CD4-positive, alpha-beta T cell treated with Interleukin-17A for 4 hours (primary cell): Measurements from ENCODE around the gene EWSR1.
"Not testable (repeated sequence)": the region's sequence is repeated elsewhere in the genome, so short reads cannot be mapped to it uniquely, and the experiment has no call there.

Experiments used
- DNase-seq: peaks from one replicate; pipeline ENCODE4 v3.0.0-alpha.2; 2020; ENCODE audit warnings: mixed read lengths

EWSR1 gene, protein sequence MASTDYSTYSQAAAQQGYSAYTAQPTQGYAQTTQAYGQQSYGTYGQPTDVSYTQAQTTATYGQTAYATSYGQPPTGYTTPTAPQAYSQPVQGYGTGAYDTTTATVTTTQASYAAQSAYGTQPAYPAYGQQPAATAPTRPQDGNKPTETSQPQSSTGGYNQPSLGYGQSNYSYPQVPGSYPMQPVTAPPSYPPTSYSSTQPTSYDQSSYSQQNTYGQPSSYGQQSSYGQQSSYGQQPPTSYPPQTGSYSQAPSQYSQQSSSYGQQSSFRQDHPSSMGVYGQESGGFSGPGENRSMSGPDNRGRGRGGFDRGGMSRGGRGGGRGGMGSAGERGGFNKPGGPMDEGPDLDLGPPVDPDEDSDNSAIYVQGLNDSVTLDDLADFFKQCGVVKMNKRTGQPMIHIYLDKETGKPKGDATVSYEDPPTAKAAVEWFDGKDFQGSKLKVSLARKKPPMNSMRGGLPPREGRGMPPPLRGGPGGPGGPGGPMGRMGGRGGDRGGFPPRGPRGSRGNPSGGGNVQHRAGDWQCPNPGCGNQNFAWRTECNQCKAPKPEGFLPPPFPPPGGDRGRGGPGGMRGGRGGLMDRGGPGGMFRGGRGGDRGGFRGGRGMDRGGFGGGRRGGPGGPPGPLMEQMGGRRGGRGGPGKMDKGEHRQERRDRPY

DNA sequence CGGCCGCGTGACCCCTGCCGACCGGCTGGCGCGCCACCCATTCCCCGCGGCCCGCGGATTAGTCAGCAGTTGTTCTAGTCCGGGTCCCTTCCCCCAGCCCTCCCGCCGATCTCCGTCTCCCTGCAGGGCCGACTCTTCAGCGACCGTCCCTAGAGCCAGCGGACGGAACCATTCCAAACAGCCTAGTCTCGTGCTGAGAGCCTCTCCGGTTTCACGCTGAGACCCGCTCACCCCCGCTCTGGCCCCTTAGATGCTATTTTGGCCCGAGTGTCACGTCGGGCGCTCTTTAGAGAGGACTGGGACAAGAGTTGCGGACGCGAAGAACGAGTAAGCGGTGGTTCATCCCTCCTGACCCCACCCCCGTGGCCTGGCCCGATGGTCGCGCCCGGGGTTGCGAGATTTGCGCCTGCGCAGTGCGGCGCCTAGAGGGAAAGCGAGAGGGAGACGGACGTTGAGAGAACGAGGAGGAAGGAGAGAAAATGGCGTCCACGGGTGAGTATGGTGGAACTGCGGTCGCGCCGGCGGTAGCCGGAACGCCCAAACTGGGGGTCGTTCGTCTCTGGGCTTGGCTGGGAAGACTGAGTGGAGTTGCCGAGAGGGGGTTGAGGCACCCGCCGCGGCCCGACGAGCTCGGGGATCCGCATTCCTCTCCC, at the start of gene EWSR1, which contains the start of gene RHBDD3:
Gene EWSR1 (plus strand): TSS at position 411 of the 653 bp plus-strand sequence. CDS start 69 bp downstream, at position 480.
Gene RHBDD3 (minus strand): TSS at position 124 of the 653 bp plus-strand sequence. CDS start 2,355 bp downstream, outside the sequence.
- DNase-seq, result peak; percentile 95

DNA sequence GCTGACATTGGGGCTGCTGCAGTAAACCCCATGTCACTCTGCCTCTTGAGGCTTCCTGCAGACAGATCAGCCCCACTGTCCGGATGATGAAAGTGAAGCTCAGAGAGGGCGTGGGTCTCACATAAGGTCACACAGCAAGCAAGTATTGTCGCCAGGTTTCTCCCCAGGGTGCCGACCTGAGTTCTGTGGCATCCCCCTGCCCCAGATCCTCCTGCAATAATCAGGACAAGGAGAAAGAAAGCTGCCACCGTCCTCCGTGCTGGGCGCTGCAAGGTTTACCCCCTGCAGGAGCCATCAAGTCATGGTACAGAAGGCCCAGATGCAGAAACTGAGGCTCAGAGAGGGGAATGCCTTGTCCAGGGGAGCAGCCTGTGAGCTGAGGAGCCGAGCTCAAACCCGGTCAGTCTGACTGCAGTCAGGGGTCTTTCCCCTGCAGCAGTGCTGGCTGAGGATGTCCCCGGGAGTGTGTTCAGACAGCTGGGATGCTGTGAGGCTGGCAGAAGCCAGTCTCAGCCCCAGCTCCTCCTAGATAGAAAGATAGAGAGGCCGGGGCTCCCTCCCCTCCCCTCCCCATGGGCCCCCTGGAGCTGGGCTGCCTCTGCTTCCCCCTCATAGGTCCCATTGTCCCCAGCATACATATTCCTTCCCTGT, 49.2 kb upstream of the EWSR1 start:
- no peak for DNase-seq

DNA sequence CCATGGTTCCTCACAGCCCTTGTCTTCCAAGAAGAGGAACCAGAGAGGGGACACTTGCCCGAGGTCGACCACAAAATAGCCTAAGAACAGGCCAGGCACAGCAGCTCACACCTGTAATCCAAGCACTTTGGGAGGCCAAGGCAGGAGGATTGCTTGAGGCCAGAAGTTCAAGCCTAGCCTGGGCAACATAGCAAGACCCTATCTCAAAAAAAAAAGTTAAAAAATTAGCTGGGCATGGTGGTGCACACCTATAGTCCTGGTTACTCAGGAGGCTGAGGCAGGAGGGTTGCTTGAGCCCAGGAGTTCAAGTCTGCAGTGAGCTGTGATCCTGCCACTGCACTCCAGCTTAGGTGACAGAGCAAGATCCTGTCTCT, 48.7 kb upstream of the EWSR1 start:
- not testable (repeated sequence) for DNase-seq

DNA sequence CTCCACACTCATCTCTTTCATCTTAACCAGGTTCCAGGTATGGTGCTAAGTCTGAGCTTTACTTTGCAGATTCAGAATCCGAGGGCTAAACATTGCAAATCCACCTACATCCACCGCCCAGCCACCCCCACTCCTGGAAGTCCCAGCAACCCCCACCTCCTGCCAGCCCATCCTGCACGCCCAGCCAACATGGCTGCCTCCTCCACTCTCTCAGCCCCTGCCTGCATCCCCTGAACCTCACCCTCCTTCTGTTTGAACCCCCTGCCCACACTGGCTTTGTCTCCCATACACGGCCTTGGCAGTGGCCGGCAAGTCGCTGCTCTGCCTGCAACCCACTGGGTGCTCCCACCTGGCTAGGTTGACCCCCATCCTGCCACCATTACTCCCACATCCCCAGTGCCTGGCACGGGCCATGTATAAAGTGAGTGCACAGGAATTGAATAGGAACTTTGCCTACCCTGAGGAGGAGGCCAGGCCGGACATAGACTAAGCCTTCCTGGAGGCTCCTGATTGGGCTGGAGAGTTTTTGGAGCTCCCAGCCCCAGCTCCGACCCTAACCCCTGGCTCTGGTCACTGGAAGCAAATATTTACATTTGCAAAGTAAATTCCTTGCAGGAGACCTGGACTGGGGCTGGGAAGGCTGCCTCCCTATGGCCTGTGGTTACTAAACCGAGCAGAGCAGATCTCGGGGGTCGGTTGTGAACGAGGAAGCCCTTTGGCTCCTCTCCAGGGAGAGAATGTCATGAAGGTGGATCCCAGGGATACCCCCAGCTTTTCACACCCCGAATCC, 48.0 kb upstream of the EWSR1 start:
- no peak for DNase-seq

DNA sequence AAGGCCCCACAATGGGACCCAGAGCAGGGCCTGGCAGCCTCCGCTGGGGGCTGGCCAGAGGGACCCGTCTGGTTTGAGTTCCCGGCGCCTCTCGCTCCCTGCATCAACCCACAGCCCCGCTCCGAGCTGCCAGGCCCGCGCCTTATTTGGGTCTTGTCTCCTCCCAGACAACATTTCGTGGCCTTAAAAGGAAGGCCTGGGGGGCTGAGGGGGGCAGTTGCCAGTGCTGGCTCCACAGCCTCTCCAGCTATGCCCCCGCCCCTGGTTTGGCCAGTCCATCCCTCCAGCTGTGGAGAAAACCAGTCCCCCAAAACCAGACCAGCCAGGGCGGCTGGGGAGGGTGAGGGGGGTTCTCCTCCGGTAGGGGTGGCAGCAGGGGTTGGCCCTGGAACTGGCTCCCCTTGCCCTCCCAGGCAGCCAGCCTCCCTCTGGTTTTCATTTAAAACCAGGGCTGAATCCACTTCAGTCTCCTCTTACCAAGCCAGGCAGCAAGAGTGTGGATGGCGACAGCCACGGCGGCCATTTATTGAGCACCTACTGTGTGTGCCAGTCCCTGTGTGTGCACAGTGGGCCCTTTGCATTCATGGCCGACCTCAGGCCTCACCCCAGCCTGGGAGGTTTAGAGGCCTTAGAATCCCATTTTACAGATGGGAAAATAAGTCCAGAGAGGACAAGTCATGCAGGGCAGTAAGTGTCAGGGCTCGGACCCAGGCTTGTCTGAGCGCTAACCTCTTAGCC, 43.8 kb upstream of the EWSR1 start:
- no peak for DNase-seq

DNA sequence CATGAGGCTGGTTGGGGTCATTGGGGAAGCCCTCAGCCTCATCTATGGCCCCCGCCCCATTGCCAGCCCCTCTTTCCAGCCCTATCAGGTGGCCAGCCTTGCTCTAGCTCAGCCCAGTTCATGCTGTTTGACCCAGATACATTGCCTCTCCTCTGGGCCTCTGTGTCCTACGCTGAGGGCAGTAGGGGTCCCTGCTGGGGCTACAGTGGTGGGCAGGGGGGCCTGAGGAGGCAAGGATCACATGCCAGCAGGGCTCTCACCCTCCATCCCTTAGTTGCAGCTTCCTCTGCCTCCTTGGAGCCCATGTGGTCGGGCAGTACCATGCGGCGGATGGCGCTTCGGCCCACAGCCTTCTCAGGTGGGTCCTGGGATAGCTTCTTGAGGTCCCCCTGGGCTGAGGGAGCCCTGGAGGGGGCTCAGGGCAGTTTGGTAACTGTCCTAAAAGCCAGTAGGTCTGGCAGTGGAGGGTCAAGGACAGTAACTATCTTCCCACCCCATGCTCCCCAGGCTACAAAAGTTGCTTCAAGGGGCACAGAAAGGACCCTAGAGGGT, 43.1 kb upstream of the EWSR1 start:
- DNase-seq, result no peak

DNA sequence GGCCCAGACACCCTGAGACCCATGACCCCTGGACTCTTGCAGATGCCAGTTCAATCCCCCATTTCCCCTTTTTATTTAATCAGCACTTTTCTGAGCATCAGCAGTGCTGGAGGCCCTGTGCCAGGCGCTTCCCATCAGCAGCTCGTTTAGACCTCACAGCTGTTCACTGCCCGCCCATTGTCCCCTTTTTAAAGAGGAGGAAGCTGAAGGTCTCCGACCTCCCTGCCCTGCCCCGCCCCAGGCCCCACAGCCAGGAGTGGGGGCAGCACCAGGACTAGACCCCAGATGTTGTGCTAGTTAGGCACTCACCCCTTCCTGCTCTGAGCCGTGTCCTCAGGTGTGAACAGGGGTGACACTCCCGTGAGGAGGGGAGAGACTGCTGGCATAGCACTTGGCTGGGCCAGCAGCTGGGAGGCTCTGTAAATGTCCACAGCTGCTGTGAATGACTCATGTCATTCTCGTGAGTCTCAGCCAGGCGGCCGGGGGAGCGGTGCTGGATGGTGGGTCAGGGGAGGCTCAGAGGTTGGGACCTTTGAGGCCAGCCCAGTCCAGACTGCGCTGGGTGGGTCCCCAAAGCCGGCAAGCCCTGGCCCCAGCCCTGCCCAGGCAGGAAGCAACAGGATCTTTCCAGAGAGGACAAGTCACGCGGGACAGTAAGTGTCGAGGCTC, 42.5 kb upstream of the EWSR1 start:
- DNase-seq, result no peak

DNA sequence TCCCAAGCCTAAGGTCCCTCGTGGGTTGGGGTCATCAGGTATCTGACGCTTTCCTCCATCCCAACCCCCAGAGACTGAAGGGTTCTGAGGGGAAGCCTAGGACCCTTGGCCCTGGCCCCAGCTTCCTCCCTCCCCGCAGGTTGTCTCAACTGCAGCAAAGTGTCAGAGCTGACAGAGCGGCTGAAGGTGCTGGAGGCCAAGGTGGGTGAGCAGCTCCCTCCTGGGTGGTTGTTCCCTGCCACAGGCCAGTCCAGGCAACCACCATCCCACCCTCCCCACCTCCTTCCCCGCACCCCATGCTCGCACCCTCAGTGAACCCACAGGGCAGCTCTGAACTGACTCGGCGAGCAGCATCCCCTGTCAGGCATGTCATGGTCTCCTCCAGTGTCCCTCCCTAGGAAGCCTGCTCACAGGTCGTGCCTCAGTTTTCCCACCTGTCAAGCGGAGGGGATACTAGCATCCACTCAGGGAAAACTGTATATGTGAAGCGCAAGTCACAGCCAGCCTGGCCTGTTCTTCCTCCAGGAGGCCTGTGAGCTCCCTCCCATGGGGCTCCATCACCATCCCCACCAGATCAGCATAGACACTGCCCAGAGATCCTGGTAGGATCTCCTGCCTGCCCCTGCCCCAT, 41.6 kb upstream of the EWSR1 start:
- DNase-seq, result no peak

DNA sequence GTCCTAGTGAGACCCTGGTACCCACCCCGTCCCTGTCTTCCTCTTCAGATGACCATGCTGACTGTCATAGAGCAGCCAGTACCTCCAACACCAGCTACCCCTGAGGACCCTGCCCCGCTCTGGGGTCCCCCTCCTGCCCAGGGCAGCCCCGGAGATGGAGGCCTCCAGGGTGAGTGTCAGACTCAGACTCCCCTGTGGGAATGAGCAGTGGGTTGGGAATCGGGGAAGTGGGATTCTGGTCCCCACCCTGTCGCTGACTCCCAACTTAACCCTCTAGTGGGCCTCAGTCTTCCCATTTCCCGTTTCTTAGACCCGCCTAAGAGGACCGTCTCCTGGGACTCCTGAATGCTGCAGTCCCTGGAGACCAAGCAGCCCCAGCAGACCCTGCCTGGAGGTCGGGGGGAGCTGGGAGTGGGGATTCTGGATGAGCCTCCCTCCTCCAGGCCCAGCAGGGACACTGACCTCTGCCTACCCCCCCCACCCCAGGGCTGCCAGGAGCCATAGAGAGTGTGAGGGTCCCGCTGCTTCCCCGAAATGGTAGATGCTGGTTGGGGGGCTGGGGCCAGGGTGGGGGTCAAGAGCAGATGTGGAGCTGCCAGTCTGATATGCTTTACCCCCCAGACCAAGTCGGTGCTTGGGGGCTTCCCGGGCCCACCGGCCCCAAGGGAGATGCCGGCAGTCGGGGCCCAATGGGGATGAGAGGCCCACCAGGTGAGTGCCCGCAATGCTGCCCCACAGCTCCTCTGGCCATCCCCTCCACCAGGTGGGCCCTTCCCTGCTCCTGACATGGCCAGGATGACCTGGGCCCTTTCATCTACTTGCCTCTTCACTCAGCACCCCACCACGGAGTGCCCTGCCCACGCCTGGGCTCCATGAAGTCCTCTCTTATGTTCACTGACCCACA, 36.8 kb upstream of the EWSR1 start:
- no peak for DNase-seq

DNA sequence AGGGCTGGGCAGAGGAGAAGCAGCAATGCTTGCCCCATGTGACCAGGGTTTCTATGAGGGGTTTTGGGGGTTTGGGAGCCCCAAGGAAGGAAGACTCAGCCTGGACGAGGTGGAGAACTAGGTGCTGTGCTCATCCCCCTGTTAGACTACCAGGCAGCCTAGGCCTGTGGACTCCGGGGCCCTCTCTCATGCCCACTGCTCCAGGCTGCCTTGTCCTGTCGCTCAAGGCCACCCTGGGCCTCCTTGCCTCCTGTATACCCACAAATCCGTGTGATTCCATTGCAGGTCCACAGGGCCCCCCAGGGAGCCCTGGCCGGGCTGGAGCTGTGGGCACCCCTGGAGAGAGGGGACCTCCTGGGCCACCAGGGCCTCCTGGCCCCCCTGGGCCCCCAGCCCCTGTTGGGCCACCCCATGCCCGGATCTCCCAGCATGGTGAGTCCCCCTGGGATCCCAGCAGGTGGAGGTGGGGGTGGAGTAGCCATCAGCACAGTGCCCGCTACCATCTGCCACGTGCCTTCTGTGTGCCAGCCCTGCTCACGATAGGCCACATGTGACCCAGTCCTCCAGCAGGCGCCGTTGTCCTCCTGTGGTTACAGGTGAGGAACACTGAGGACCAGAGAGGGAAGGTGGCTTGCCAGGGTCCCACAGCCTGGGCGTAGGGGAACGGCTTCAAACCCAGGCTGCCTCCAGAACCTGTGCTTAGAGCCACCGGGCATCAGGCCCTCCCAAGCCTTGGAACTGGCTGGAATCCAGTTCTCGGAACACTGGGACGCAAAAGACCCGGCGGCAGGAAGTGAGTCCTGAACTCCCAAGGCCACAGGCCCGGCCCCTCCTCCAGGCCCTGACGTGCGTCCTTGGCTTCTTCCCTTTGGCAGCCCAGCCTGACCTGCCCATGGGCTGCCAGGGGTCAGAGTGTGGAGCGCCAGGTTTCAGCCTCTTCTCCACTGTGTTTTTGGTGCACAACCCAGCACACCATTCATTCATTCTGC, 35.8 kb upstream of the EWSR1 start:
- DNase-seq, result no peak

DNA sequence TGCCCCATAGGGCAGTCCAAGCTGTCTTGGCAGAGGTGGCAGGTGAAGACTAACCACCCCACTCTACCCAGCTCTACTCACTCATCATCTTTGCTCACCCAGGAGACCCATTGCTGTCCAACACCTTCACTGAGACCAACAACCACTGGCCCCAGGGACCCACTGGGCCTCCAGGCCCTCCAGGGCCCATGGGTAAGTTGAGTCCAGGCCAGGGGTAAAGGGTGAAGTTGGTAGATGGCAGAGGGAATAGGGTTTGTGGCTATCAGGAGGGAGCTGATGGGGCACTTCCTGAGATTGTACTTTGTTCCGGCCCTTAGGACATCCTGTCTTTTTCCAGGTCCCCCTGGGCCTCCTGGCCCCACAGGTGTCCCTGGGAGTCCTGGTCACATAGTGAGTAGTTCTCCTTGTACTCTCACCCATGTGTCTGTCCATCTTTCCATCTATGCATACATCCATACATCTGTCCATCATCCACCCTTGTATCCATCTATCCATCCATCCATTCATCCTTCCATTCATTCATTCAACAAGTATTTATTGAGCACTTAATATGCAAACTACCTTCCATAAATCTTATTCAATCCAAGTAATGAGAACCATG, 34.7 kb upstream of the EWSR1 start:
- no peak for DNase-seq

DNA sequence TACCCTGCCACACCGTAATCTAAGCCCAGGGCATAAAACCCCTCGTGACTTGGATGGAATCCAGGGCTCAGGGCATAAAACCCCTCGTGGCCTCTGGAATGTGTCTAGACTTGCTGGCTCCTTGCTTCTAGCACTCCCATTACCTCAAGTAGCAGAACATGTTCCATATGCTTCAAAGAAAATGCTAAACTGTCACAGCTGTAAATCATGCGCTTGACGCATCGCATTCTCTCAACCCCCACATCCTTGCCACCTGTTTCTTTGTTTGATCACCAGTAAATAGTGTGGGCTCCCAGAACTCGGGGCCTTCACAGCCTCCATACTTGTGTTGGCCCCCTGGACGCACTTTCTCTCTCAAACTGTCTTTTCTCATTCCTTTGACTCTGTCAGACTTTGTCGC, 27.6 kb upstream of the EWSR1 start:
- not testable (repeated sequence) for DNase-seq

DNA sequence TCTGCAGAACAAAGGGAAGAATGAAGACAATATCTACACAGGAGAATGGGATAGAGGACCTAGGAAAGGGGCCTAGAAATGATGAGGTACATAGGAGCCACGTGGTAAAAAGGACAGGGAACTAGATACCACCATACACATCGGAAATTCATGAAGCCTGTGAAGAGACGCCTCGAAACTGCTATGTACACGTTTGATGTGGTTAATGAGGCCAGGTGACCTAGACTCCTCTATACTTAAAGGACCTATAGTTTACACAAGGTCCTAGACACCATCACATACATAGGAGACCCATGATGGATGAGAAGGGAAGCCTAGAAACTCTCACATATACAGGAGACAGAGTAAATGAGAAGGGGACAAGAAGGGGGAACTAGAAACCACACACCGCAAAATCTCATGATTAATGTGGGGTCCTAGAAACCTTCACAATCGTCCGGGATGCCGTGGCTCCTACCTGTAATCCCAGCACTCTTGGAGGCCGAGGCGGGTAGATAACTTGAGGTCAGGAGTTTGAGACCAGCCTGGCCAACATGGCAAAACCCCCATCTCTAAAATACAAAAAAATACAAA, 24.1 kb upstream of the EWSR1 start:
- DNase-seq, result no peak

DNA sequence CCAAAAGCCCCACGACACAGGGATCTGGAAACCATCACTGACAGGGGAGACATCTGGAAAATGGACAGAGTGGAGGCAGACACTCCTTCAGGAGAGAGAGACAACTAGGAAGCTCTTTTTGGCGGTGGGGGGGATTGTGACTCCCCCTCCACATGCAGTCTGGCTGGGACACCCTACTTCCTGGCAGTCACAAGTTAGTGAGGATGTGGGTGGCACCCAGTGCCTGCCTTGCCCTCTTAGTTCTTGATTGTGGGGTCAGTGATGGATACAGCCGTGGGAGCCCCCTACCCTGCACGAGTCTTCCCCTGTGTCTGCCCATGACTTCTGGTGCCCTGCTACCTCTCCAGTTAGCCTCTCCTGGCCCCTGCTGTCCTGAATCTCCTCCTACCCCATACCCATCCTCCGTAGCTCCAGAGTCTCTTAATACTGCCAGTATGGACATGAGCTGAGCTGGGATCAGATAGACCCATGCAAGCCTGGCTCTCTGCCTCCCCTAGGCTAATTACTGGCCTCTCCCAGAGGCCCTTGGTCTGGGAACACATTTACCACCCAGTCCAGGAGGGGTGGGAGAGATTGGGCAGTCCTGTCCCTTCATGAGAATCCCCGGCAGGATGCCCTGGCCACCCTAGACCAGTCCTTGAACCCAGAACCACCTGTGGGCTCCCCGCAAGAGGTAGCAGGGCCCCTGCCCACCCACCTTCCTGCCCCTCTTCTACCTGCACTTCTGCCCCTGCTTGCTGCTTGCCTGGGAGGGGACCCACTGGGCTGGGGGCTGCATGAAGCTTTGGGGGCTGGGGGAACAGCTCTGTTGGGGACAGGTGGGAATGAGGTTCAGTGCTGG, 23.1 kb upstream of the EWSR1 start:
- no peak for DNase-seq

DNA sequence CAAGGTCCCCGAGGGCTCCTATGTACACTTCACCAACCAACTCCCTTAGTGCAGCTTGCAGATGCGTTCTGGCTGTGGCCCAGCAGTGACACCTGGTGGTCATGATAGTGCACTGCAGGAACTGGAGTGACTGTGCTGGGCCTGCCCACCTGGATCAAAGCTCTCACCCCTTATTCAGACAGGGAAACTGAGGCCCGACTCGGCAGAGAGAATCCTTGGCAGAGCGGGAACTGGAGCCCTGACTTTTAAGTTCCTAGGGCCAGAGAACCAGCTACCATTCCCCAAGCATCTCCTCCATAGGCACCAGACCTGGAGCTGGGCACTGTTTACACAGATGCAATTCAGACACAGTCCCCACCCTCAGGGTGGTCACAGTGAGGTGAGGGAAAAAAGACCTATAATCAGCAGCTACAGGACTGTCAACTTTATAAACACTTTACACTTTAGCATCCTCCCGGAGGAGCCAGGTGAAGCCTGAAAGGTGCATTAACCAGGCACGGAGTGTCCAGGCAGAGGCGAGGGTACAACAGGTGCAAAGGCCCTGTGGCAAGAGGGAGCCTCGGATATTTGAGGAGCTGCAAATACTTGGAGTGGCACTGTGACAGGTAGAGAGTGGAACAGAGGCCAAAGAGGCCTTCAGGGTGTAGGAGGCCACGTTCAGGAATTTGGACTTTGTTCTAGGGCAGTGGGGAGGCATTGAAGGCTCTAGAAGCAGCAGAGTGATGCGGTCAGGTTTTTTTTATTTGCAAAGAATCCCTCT, 22.3 kb upstream of the EWSR1 start:
- DNase-seq, result peak; percentile 69
